HCT116 (cell line): Measurements from ENCODE around the gene CADPS. TPM values are rescaled to one million over a fixed set of nuclear protein-coding genes. Genes with fewer than 3 reads are reported as not detected.

Experiments
- ATAC-seq: fragments of 200-7000 bp; cut with Tn5 transposase; 2 replicates; pipeline ENCODE4 v1.9.1; 2020; ENCODE audit warnings: mild to moderate bottlenecking, moderate library complexity
- BruUV-seq: library from RNA; stranded (reverse); fragments of 400-500 nt; replicated peaks from 2 replicates; lab custom pipeline; 2021; lab: Mats Ljungman, UMichigan
- CTCF ChIA-PET: fragments of 300-600 bp; sonication (Branson Sonifier 250); formaldehyde crosslinking; loops from one replicate; lab custom pipeline; 2021; ENCODE audit warnings: antibody characterized with exemption; lab: Charles Lee
- POLR2A ChIA-PET: fragments of 300-600, 350-600 bp; sonication (Branson Sonifier 250); formaldehyde crosslinking; loops from one replicate; lab custom pipeline; 2021; ENCODE audit warnings: antibody characterized with exemption; lab: Charles Lee
- RAD21 ChIA-PET, 2 experiments: fragments of 300-600 bp; sonication (Branson Sonifier 250); formaldehyde crosslinking; loops; one replicate each; lab custom pipeline; 2023; ENCODE audit warnings: low total read pairs in 2 of 2; ENCODE audit not compliant: uncharacterized antibody in 2 of 2, unreplicated experiment in 2 of 2, low non-redundant PET in 1 of 2; lab: Charles Lee
- DNase-seq: peaks from one replicate; pipeline ENCODE4 v3.0.0-alpha.2; 2010; ENCODE audit warnings: low read depth, low spot score
- H2AFZ ChIP-seq: fragments of 200-600 bp; shearing (Covaris generic), sonication (generic); 2 replicates; pipeline ENCODE4 v1.6.1; 2017; ENCODE audit warnings: low read depth, mixed run types, mixed read lengths, antibody characterized with exemption, low read length; ENCODE audit not compliant: poor library complexity, severe bottlenecking
- H3K27ac ChIP-seq: 2 replicates; pipeline ENCODE4 v1.5.1; 2012; ENCODE audit warnings: low read depth, low read length
- H3K27me3 ChIP-seq: fragments of 200-600 bp; sonication (generic); 2 replicates; pipeline ENCODE4 v1.6.1; 2016; ENCODE audit warnings: mixed run types, low read length, mixed read lengths; ENCODE audit not compliant: insufficient read depth
- H3K36me3 ChIP-seq, 2 experiments: fragments of 200-500 bp in 1 of 2; fragments of 200-600 bp in 1 of 2; sonication (Bioruptor generic) in 1 of 2; sonication (generic) in 1 of 2; 2 replicates each; pipeline versions ENCODE4 v1.5.1 to v1.6.1; 2014 to 2016; ENCODE audit warnings: low read length in 2 of 2, inconsistent platforms in 1 of 2, mixed read lengths in 1 of 2, mixed run types in 1 of 2; ENCODE audit not compliant: insufficient read depth in 2 of 2, control insufficient read depth in 1 of 2
- H3K4me1 ChIP-seq, 2 experiments: fragments of 200-600 bp in 1 of 2; sonication (generic) in 1 of 2; 2 replicates each; pipeline versions ENCODE4 v1.5.1 to v1.6.1; 2012 to 2017; ENCODE audit warnings: low read length in 2 of 2, inconsistent platforms in 1 of 2, mild to moderate bottlenecking in 1 of 2, mixed read lengths in 1 of 2, mixed run types in 1 of 2, moderate library complexity in 1 of 2; ENCODE audit not compliant: insufficient read depth in 2 of 2, control insufficient read depth in 1 of 2
- H3K4me2 ChIP-seq: fragments of 200-600 bp; sonication (generic); 2 replicates; pipeline ENCODE4 v1.6.1; 2017; ENCODE audit warnings: mixed run types, low read length, mixed read lengths
- H3K4me3 ChIP-seq, 2 experiments: fragments of 200-600 bp in 1 of 2; sonication (generic) in 1 of 2; replicated peaks in 1 of 2; 2 replicates each; pipeline ENCODE4 v1.5.1; 2011 to 2016; ENCODE audit warnings: low read length in 2 of 2, control low read depth in 1 of 2, low read depth in 1 of 2, mild to moderate bottlenecking in 1 of 2, mixed read lengths in 1 of 2, mixed run types in 1 of 2
- H3K79me2 ChIP-seq: fragments of 200-600 bp; sonication (generic); 2 replicates; pipeline ENCODE4 v1.6.1; 2017; ENCODE audit warnings: mild to moderate bottlenecking, mixed run types, low read length, moderate library complexity, mixed read lengths; ENCODE audit not compliant: insufficient read depth
- H3K9ac ChIP-seq: fragments of 200-600 bp; sonication (generic); 2 replicates; pipeline ENCODE4 v1.6.1; 2016; ENCODE audit warnings: low read length, mixed read lengths
- H3K9me2 ChIP-seq: fragments of 200-600 bp; sonication (generic), shearing (Covaris generic); 2 replicates; pipeline ENCODE4 v1.6.1; 2017; ENCODE audit warnings: mixed run types, mild to moderate bottlenecking, moderate library complexity; ENCODE audit not compliant: insufficient read depth
- H3K9me3 ChIP-seq, 2 experiments: fragments of 200-500 bp in 1 of 2; fragments of 200-600 bp in 1 of 2; sonication (Bioruptor generic) in 1 of 2; sonication (generic) in 1 of 2; 2 replicates each; pipeline ENCODE4 v1.6.1; 2014 to 2017; ENCODE audit warnings: low read length in 2 of 2, mixed read lengths in 2 of 2, inconsistent platforms in 1 of 2, low read depth in 1 of 2, mild to moderate bottlenecking in 1 of 2, mixed run types in 1 of 2, moderate library complexity in 1 of 2; ENCODE audit not compliant: control insufficient read depth in 1 of 2, insufficient read depth in 1 of 2
- H4K20me1 ChIP-seq: fragments of 200-600 bp; sonication (generic), shearing (Covaris generic); 2 replicates; pipeline ENCODE4 v1.6.1; 2017; ENCODE audit warnings: mixed run types, mild to moderate bottlenecking, moderate library complexity; ENCODE audit not compliant: insufficient read depth
- CEBPB ChIP-seq: IDR thresholded peaks from 2 replicates; pipeline ENCODE4 v1.6.1; 2012; ENCODE audit warnings: low read depth
- ELF1 ChIP-seq: IDR thresholded peaks from 2 replicates; pipeline ENCODE4 v1.6.1; 2012; ENCODE audit warnings: low read depth, borderline replicate concordance
- POLR2A ChIP-seq: IDR thresholded peaks from 2 replicates; pipeline ENCODE4 v1.7.0; 2011; ENCODE audit warnings: borderline replicate concordance; ENCODE audit not compliant: insufficient read depth, insufficient read length; ENCODE audit errors: extremely low read depth
- POLR2AphosphoS5 ChIP-seq: IDR thresholded peaks from 2 replicates; pipeline ENCODE4 v1.6.1; 2011; ENCODE audit warnings: mild to moderate bottlenecking, low read depth, low read length, moderate library complexity
- SRF ChIP-seq: IDR thresholded peaks from 2 replicates; pipeline ENCODE4 v1.6.1; 2012; ENCODE audit warnings: low read depth
- ZFX ChIP-seq: fragments of 450-650 bp; IDR thresholded peaks from 2 replicates; pipeline ENCODE4 v1.6.1; 2017
- ZNF274 ChIP-seq: fragments of 200-500 bp; sonication (Bioruptor generic); IDR thresholded peaks from 2 replicates; pipeline ENCODE4 v1.6.1; 2014; ENCODE audit warnings: mild to moderate bottlenecking, low read depth, low read length, inconsistent platforms
- intact Hi-C: fragments of 100-400 bp; cut with micrococcal nuclease; formaldehyde crosslinking; loops from 2 replicates; pipeline ENCODE4 v1.10.0; 2022
- total RNA-seq: library from RNA; stranded (reverse); gene quantifications from one replicate; pipeline ENCODE4 v1.2.1, GENCODE V29; 2021; ENCODE audit not compliant: unreplicated experiment
- TF ChIP-seq, protein P1 (sequence below): IDR thresholded peaks from 2 replicates; pipeline ENCODE4 v1.6.1; 2011; ENCODE audit warnings: mild to moderate bottlenecking, low read length, moderate library complexity; ENCODE audit not compliant: insufficient replicate concordance; ENCODE audit errors: extremely low read depth

The CADPS gene
- total RNA-seq, 1 experiment from 2014 or later = not detected

GRCh38 chr3:62371720-62372591 is 503.3 kb downstream of the CADPS start:
- peaks cover 23% of the 10 kb centered on the region for H3K27me3 ChIP-seq
- no peak for DNase-seq
- CTCF ChIA-PET = no interaction called here

More at GRCh38 chr3:62371720-62372591, 503.3 kb downstream of the CADPS start:
- Histone ChIP-seq H3K4me3 (no peak overlapping the region), H3K27ac (no peak overlapping the region), H3K9me2 (no peaks in the 10 kb centered on the region), H3K4me2 (no peak overlapping the region), H3K9ac (no peak overlapping the region), H3K4me1 (no peaks in the 10 kb centered on the region), H2AFZ (no peak overlapping the region), H3K79me2 (no peaks in the 10 kb centered on the region), H3K9me3 (no peaks in the 10 kb centered on the region), H4K20me1 (no peaks in the 10 kb centered on the region), H3K36me3 (no peaks in the 10 kb centered on the region)
- TF ChIP-seq, protein P1, sequence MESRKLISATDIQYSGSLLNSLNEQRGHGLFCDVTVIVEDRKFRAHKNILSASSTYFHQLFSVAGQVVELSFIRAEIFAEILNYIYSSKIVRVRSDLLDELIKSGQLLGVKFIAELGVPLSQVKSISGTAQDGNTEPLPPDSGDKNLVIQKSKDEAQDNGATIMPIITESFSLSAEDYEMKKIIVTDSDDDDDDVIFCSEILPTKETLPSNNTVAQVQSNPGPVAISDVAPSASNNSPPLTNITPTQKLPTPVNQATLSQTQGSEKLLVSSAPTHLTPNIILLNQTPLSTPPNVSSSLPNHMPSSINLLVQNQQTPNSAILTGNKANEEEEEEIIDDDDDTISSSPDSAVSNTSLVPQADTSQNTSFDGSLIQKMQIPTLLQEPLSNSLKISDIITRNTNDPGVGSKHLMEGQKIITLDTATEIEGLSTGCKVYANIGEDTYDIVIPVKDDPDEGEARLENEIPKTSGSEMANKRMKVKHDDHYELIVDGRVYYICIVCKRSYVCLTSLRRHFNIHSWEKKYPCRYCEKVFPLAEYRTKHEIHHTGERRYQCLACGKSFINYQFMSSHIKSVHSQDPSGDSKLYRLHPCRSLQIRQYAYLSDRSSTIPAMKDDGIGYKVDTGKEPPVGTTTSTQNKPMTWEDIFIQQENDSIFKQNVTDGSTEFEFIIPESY = no peak
- TF ChIP-seq POLR2A = no peak
- TF ChIP-seq ZNF274 = no peak
- no peak for TF ChIP-seq POLR2AphosphoS5
- TF ChIP-seq SRF = no peak
- TF ChIP-seq CEBPB = no peak
- TF ChIP-seq ZFX = no peak
- no peak for TF ChIP-seq ELF1
- RAD21 ChIA-PET = no interaction called here
- no TSS peak for BruUV-seq
- ATAC-seq = no peak
- POLR2A ChIA-PET = no interaction called here
- intact Hi-C loops = no loop called here
